GM21390 (cell line): ENCODE results near the gene KMT5B.

ENCODE experiments used
- ATAC-seq: cut with Tn5 transposase; IDR thresholded peaks from one replicate; pipeline ENCODE4 v1.9.1; 2021; ENCODE audit not compliant: unreplicated experiment

The KMT5B gene

DNA sequence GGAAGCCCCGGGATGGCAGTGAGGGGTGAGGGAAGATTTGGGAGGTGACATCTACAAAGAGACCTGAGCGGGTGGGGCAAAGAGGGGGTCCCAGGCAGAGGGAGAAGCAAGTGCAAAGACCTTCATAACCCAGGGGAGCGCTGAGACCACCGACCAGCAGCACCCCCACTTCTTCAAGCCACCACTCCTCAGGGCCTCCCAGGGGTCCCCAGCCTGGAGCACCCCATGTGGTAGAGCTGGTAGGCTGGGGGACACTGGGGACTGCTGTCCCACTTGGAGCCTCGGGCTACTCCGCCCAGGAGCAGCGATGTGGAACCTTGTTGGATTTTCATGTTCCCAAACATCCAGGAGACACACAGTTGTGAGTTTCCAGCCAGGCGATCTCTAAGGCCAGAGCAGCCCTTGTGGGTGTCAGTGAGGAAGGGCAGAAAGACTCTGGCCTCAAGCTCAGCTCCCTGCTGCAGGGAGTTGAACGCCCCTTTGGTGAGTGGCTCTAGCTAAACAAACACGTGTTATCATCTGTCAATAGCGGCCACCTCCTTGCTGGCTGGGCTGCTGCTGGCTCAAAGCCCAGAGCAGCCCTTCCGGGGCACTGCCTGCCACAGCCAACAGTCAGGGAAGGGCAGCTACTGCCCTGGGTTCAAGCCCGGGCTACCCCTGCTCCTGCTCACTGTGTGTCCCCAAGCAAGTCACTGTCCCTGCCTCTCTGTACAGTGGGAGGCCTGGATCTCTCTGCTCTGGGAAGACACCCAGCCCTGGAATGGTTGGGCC is 66.2 kb downstream of the KMT5B start:
- no peak for ATAC-seq

DNA sequence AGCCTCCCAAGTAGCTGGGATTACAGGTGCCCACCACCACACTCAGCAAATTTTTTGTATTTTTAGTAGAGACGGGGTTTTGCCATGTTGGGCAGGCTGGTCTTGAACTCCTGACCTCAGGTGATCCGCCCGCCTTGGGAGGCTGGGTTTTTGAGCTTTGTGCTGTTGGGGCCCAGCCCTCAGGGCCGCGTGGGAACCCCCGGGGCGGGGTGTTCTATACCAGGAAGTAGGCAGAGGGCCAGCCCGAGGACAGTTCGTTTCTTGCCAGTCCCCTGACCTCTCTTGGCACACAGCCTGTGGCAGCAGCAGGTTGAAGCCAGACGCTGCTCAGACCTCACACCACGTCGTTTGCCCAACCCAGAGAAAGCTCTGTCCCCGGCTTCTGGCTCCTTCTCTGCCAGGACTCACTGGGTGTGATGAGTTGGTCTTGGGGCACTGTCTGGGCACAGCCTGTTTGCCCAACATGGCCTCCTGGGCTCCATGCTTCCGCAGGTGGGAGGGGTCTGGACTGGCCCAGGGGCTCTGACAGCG is 67.0 kb downstream of the KMT5B start:
- no peak for ATAC-seq

DNA sequence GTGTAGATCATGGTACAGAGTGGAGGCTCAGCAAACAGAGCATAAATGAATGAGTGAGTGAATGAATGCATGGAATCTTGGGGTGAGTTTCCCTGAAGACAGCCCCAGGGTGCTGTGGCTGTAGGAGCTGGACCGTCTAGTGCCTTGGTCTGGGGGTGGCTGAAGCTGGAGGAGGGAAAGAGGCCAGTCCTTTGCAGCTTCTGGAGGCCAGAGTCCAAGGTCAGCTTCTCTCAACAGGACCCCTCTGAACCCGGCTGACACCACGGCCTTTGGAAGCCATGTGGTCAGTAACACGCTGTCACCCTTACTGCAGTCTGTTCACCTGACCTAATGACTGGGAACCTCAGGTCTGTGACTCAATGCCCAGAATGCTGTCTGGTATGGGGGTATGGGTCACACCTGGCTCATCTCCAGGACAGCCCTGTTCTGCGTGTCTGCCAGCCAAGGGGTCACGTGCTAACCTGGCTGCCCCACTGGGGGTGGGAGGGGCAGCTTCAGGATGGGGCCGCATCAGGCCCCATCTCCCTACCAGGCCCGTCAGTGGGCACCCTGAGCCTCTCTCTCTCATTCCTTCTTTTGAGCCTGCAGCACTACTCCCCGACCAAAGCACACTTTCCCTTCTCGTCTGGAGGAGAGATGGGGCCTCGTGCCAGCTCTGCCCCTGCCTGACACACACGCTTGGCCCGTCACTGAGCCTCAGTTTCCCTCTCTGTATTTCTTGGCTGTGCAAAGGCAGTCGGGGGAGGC is 67.8 kb downstream of the KMT5B start:
- ATAC-seq: no peak

DNA sequence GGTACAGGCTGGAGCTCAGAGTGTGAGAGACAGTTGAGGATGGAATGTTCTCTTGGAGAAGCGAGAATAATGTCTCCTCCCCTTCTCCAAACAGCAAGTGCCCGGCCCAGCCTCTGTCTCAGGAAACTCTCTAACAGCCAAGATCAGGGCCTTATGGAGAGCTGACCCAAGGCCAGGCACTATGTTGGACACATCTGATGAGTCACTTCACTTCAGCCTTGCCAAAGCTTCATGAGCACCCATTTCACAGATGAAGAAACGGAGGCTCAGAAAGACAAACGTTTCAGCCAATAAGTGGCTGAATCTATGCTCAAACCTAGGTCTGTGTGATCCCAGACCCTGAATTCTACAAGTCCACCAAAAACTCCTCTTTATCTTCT is 69.8 kb downstream of the KMT5B start:
- no peak for ATAC-seq

DNA sequence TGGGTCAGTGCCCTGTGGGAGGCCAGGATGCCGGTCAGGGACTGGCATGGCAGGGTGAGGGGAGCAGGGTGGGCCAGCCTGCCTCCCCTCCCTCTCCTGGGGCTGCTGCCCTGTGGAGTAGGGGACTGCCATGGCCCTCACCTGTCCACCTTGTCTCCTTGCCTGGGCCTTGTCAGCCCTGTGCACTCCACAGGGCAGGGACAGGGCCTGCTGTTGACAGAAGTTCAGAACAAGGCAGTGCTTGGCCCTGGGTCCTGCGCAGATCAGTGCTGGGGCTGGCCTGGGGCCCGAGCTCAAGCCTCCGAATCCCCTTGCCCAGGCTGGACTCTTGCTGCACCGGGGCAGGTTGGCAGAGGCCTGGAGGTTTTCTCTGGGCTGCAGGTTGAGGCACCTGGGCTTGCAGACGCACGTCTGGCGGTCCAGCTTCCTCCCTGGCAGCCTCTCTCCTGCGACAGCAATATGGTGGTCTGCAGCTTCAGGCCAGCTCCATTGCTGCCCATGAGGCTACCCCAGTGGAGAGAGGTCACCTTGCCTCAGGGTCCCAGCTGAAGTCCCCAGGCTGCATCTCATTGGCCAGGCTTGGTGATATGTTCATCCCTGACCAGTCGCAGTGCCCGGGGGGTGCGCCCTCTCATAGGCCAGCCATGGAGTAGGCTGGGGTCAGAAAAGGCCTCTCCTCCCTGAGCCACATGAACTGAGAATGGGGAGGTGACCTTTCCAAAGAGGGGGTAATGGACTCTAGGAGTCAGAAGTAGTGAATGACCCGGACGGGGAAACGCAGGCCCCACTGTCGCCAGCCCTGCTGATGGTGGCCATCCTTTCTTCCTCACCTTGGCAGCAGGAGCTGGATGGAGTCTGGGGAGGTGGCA is 70.4 kb downstream of the KMT5B start:
- no peak for ATAC-seq

DNA sequence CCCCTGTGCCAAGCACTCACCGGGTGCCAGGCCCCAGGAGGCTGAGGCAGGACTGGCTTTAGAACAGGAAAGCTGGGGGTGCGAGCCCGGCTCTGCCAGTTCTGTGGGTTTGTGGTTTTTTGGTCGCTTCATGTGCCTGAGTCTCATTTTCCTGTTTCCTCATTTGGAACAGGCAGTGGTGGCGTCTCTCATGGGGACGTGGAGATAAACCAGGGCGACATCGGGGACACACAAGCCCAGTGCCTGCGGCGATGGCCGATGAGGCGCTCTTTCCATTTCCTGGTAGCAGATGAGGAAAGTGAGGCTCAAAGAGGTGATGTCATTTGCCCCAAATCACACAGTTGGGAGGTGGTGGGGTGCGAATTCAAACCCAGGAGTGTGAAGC is 71.1 kb downstream of the KMT5B start:
- no peak for ATAC-seq

DNA sequence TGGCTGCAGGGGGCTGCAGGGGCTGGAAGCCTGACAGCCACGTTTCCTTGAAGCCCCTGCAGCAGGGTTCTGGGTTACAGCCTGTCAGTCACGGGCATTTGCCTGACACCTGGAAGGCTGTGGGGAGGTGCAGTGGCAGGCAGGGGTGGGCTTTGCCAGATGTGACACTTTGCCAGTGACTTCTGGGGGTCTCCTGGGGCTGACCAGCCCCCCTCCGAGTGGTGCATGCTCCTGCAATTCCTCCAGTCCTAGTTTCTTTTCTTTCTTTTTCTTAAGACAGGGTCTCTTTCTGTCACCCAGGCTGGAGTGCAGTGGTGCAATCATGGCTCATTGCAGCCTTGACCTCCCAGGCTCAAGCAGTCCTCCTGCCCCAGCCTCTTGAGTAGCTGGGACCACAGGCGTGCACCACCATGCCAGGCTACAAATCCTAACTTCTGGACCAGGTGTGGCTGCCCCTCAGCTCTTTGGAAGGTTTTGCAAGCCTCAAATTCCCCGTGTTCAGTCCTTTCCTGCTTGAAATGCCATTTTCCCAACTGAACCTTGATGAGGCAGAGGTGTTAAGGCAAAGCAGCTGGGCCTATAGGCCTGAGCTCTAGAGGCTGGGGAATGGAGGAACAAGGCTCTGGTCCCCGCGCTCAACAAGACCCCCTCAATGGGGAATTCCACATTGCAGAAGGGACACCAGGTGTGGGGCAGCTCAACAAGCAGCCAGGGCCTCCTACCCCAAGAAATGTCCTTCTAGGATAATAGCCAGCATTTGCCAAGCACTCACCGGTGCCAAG is 71.7 kb downstream of the KMT5B start:
- no peak for ATAC-seq

DNA sequence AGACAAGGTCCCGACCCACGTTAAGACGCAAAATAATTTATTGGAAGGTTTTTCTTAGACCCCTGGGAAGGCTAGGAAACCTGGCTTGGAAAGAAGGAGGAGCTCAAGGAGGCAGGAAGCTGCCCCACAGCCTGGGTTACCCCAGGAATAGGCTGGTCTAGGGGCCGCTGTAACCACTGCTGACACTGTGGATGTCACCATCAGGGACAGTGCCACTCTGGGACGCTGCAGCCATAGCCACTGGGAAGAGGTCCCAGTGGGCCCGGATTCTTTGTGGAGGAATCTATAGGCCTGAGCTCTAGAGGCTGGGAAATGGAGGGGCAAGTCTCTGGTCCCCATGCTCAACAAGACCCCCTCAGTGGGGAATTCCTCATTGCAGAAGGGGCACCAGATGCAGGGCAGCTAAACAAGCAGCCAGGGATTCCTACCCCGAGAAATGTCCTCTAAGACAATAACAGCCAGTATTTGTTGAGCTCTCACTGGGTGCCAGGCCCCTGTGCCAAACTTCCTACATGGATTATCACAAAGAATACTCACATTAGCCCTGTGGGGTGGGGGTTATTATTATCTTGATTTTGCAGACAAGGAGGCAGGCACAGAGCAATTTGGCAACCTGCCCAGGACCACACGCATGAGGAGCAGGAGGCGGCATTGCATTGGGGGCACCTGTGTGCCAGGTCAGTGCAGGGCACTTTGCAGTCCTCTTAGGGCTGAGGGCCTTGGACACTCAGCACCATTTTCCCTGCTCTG is 72.4 kb downstream of the KMT5B start:
- ATAC-seq: no peak

DNA sequence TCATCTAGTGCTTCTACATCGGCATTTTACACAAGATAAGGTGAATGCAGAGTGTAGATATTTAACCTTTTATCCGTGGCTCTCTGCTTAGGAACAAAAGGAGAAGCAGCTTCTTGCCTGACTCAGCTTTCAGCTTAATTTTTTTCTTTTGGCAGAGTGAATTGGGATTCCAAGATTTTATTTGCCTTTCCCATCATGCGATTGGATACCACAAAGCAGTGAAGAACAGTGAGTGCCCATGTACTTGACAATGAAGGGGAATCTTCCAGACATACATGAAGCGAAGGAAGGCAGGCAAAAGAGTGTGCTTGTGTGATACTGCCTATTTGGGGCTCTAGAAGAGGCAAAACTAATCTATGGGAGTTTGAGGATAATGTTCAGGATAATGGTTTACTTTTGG is 74.9 kb downstream of the KMT5B start:
- ATAC-seq: no peak

DNA sequence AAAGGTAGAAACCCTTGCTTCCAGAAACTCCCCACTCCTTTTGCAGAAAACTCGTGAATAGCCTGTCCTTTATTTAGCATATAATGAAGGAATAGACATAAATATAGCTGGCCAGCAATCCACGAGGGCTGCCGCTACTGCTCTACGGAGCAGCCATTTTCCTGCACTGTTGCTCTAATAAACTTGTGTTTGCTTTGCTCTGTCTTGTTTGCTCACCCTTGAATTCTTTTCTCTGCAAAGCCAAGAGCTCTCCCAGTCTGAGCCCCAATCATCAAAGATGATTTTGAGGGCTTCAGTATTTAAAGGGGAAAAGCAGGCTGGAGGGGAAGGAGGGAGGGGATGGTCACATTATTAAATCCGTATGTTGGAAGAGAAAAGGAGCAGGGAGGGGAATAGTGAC is 75.3 kb downstream of the KMT5B start:
- ATAC-seq: no peak

DNA sequence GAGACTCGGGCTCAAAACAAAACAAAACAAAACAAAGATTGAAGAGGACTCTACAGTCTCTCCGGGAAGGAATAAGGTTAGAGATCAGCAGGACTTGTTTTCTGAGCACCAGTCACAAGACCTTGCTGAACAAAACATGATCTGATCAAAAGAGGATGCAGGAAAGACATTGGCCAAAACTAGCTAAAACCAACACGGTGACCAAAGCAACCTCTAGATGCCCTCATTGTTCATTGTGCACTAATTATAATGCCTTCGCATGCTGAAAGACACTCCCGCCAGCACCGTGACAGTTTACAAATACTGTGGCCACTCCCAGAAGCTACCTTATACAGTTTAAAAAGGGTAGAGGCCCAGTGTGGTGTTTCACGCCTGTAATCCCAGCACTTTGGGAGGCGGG is 76.2 kb downstream of the KMT5B start:
- no peak for ATAC-seq

DNA sequence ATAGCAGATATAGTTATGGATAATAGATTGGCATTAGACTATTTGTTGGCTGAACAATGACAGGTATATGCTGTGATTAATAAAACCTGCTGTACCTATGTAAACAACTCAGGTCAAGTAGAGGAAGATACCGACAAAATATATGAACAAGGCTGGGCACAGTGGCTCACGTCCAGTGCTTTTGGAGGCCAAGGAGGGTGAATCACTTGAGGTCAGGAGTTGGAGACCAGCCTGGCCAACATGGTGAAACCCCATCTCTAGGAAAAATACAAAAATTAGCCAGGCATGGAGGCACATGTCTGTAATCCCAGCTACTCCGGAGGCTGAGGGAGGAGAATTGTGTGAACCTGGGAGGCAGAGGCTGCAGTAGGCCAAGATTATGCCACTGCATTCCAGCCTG is 77.9 kb downstream of the KMT5B start:
- ATAC-seq: no peak

DNA sequence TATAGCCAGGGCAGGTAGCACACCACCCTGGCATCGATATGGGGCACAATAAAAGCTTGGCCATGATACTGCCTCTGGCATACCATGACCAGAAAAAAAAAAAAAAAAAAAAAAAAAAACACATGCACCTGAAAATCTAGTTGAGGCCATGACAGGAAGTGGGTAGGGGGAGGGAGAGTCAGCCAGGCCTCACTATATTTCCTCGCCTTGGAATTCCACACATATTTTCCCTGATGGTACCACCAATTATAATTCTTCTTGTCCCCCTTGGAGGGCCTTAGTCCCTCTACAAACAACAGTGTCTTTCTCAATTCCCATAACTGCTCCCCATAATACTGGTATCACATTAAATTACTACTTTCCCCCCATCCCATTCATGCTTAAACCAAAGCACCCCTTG is 79.3 kb downstream of the KMT5B start:
- no peak for ATAC-seq

DNA sequence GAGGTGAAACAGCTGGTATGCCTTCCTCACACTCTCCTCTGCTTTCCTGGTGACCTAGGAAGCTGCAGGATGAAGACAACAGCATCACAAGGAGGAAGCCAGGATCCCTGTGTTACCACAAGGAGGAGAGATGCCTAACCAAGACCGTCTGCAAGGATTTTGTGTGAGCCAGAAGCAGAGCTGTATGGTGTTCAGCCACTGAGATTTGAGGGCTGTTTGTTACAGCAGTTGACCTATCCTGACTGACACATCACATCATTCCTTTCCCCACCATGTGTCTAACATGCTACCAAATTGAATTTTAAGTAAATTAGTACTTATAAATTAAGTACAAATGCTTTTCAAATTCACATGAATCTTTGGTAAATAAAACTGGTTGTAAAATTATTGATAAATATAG is 83.0 kb downstream of the KMT5B start:
- ATAC-seq: no peak

DNA sequence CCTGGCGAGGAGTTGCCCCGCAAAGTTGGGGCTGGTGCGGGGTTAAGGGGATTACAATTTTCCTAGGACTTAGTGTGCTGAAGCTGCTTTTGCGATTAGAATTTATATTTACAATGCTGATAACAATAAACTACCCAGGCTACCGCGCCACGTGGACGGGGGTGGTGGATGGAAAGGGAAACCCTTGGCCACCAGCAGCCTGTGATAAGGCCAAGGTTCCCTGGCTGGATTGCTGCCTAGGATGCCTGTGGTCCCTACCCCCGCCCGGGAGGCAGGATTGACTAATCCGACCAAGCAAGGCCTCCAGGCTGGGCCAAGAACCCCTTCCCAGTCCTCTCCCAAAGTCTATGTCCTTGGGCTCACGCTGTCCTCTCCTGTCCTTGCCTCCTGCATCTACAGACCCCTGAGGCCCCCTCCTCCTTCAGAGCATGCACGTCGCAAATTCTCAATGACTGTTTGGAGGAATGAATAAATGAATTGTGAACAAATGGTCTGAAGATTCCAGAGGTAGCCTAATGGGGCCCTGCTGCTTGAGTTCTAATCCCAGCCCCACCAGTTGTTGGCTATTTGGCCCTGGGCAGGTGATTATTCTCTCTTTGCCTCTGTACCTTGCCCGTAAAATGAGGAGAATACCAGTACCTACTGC is 84.3 kb downstream of the KMT5B start:
- no peak for ATAC-seq

DNA sequence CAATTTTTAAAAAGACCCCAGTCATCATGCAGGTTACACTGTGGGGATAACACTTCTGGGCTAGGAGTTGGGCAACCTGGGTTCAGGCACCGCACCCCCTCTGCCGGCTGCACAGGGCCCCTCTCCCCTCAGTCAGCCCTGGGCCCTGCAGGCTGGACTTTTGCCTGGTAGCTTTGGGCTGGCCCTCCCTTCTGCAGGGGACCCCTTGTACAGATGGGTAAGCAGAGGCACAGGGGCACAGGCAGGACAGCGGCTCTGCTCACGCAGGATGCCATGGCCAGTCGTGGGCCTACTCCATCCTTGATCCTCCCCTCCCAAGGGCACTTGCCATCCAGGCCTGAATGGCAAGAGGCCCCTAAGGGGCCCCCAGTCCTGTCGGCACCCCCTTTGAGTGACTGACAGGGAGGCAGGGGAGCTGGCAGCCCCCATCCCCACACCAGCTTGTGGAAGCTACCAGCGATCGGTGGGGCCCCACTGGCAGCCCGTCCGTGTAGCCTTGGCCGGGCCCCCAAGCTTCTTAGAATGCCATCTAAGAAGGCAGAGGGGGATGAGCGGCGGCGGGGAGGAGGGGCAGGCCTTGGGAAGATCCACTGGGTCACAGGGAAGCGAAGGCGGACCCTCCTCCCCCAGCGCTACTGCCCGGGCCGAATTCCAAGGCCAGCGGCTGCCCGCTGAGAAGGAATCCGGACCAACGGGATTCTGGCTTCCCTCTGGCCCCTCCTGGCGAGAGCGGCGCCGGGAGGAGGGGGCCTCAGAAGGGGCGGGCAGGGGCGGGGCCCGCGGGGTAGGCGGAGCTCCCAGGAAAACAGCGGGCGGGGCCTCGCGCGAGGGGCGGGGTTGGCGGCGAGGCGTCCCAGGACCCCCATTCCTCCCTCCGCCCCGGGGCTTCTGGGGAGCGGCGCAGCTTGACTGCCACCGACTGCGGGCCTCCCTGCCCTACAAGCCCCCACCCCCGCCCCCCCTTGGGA is 85.1 kb downstream of the KMT5B start:
- no peak for ATAC-seq

DNA sequence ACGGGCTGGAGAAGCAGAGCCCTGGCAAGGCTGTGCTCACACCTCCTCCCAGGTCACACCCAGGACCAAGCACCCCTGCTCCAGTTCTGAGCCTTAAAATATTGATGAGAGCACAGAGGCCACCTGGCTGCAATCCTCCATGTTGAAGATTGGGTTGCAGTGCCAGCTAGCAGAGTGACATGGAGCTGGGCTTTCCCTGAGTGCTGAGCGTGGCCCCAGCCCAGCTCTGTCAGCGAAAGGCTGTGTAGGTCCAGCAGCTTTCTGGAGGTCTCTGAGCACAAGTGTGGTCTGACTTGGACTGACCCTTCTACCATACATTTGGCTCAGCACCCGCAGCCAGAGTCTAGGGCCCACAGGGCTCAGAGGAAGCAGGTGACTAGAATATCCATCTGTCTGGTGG is 87.9 kb downstream of the KMT5B start:
- ATAC-seq: no peak

DNA sequence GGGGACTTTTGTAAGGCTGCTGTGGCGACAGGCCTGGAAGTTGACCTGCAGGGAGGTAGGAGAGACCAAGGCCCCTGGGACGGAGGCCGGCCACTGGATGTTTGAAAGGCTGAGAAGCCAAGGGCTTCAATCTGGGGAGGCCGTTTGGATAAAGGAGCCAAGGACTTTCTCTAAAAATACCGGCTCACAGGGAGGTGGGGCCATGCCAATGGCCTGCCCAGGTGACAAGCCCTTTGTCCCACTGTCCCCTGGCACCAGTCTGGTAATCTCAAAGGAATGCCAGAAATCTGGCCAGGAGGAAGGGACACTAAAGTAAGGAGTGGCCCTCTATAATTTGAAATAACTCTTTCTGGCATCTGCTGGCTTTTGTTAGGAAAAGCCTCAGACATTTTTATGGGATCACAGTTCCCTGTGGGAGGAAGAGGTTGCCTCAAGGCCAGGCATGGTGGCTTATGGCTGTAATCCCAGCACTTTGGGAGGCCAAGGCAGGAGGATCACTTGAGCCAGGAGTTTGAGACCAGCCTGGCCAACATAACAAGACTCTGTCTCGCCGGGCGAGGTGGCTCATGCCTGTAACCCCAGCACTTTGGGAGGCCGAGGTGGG is 90.1 kb downstream of the KMT5B start:
- ATAC-seq: no peak
